Mesenteric fat pad (tissue), 1 donor: Measurements from ENCODE around the gene LUZP2. TPM values are rescaled to one million over a fixed set of nuclear protein-coding genes. Genes with fewer than 3 reads are reported as not detected.

Experiments used
- DNase-seq: peaks from one replicate; pipeline ENCODE4 v3.0.0-alpha.2; 2020; ENCODE audit warnings: low spot score
- total RNA-seq: library from RNA; stranded (reverse); fragmentation: NEBNext Ultra II Directional; extraction: Animal tissue kit (Norgen Biotek cat#: 25700); gene quantifications from one replicate; pipeline ENCODE4 v1.2.1, GENCODE V29; 2021
- donor health status: DM: yes; HTN: yes; CAD: no.

The LUZP2 gene
- total RNA-seq, 1 donor from 2014 or later, result 0.32 TPM

DNA sequence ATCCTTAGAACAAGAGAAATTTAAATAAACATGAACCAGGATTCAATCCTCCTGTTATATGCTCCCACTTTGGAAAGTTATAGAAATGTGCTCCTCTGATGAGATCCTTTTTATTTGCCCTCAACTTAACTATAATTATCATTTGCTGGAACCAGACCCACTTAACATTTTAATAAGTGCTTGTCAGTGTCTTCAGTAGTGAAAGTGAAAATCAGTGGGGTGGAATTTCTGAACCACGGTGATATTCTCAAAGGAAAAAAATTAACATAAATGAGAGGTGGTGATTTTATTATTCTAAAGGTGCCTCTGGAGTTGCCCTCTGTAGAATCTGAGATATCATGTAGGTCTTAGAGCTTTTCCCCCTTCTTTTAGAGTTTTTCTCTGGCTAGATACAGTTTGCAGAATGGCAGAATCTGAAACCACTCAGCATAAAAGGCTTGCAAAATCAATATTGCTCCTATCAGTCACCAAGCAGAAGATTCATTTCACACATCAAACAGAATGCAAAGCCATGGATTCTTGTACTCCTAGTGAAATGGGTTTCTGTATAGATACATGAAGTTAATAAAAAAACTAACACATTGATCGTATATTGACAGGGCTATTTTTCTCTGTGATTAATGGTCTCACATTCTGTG, 213.2 kb downstream of the LUZP2 start:
- DNase-seq, result no peak

- DNase-seq, result no peak
These were observed 217.7 kb downstream of the LUZP2 start for GRCh38 chr11:24714601-24715000.

DNA sequence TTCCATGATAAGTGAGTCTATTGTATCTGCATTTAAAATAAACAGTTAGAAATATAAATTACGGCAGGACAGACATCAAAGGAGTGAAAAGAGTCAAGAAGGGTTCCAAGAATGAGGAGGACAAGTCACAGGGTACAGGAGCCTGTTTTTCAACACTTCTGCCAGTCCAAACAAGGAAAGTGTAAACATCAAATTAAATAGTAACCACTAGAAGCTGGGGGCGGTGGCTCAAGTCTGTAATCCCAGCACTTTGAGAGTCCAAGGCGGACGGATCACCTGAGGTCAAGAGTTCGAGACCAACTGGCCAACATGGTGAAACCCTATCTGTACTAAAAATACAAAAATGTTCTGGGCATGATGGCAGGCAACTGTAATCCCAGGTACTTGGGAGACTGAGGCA, 219.6 kb downstream of the LUZP2 start:
- DNase-seq, result no peak

DNA sequence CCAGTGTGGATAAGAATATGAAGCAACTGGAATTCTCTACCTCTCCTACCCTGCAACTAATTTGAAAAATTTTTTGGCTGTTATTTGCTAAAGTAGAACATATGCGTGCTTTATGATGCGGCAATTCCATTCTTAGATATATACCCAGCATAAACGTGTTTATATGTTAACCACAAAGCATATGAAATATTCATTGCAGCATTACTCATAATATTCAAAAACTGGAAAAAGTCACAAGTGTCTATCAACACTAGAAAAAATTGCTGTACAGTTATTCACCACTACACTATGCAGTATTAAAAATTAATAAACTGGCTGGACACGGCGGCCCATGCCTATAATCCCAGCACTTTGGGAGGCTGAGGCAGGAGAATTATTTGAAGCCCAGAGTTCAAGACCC, 226.4 kb downstream of the LUZP2 start:
- DNase-seq, result no peak

GRCh38 chr11:24731554-24731953, 234.7 kb downstream of the LUZP2 start:
- no peak for DNase-seq

- no peak for DNase-seq
These were observed 237.9 kb downstream of the LUZP2 start for GRCh38 chr11:24734742-24735237.

- no peak for DNase-seq
These were observed 242.1 kb downstream of the LUZP2 start for GRCh38 chr11:24738972-24739371.

DNA sequence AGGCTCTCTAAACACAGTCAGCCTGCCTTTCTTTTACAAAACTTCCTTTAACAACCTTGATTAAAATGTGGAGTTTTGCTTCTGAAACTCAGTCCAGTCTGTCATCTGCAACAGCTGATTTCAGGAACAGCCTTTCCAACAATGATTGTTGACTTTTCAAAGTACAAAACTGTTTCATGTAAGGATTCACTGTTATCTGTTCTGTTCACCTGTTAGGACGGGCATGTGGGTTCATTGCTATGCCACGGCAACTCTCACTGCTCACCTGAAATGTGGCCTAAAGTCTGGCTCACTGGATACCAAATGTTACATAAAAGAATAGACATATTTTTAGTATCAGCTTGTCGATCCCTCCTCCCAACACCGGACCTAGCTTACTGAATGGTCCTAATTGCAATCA, 242.8 kb downstream of the LUZP2 start:
- DNase-seq, result no peak

- DNase-seq, result no peak
These were observed 250.7 kb downstream of the LUZP2 start for GRCh38 chr11:24747275-24748251.

DNA sequence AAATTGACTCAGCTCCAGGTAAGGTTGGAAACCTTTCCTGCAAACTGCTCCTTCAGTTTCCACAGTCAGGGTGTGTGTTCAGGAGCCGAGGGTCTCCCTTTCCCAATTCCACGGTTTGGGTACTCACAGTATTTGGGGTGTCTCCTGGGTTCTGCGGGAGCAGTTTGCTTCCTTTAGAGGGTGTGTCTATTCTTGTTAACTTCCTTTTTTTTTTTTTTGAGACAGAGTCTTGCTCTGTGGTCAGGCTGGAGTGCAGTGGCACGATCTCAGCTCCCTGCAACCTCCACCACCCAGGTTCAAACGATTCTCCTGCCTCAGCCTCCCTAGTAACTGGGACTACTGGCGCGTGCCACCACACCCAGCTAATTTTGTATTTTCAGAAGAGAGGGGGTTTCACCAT, 251.4 kb downstream of the LUZP2 start:
- no peak for DNase-seq

DNA sequence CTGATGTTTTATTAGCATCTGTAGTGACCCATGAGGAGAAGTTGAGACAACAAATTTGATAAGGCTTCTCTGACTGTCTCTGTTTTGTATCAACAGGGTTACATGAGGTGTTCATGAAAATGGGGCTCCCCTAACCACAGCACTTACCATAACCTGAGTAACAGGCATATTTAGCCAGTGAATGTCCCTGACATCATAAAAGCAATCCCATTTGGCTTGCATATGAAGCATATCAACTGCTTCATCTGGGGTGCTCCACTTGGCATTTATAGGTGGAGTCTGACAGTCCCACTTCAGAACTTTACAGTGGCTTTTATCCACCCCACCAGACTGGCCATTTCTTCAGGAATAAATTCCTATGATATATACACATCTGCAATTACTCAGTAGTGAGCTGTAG, 257.6 kb downstream of the LUZP2 start:
- DNase-seq, result no peak

- DNase-seq, result no peak
These were observed 258.5 kb downstream of the LUZP2 start for GRCh38 chr11:24755260-24755839.

DNA sequence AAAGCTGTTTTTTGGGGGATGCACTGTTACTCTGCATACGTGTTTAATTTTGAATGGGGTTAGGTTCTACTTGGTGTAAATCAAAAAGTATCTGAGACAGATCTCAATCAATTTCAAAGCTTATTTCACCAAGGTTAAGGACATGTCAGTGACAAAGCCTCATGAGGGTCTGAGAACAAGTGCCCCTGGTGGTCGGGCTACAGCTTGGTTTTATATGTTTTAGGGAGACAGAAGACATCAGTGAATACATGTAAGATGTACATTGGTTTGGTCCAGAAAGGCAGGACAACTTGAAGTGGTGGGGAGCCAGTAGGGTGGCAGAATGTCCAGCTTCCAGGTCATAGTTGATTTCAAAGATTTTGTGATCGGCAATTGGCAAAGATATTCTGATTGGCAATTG, 262.9 kb downstream of the LUZP2 start:
- DNase-seq, result no peak

- DNase-seq, result no peak
These were observed 263.8 kb downstream of the LUZP2 start for GRCh38 chr11:24760681-24761080.

DNA sequence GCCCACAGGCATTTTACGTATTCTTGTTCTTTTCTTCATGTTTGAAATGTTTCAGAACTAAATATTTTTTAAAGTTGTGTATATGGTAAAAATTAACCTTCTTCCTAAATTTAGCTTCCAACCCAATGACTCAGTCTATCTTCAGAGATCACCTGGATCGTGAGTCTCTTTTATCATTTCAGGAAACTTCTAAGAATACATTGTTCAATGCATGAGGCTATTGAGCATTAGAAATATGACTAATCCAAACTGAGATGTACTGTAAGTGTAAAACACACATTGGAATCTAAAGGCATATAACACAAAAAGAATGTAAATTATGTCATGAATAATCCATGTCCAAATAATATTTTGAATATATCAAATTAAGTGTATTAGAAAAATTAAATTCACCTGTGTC, 265.2 kb downstream of the LUZP2 start:
- no peak for DNase-seq

GRCh38 chr11:24767411-24767810, 270.6 kb downstream of the LUZP2 start:
- no peak for DNase-seq

- no peak for DNase-seq
These were observed 276.5 kb downstream of the LUZP2 start for GRCh38 chr11:24773322-24773721.

- no peak for DNase-seq
These were observed 282.9 kb downstream of the LUZP2 start for GRCh38 chr11:24779791-24780190.

DNA sequence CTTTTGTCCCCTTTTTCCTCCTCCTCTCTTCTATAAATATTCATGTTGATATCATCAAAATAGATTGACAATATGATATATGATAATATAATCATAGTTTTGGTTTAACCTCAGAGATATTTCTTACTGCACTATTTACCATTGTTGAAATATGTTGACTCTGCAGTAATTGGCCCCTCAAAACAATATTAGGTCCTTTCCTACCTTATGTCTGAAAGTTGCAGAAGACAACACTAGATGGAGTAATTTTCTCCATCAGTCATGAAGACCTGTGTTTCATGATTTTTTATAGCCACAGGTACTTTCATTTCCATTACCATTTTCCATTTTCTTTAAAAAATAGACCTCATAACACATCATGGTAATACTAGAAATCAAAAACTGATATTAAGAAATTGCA, 284.4 kb downstream of the LUZP2 start:
- no peak for DNase-seq

GRCh38 chr11:24793479-24793878, 296.6 kb downstream of the LUZP2 start:
- no peak for DNase-seq

DNA sequence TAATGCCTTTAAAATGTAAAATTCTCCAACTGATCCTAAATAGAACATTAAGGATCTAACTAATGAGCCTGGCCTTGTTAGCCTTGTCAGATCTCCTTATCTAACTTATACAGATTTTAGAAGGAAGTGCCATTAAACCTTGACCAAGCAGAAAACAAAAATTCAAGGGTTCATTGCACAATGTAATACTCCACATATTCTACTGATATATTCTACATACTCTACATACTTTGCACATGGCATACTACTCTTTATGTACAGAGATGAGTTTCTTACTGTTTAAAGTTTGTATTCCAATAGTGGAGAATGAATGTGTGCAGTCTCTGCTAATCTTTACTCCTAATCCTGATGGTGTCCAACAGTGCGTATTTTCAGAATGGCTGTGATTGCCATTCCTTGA, 297.2 kb downstream of the LUZP2 start:
- DNase-seq, result no peak

DNA sequence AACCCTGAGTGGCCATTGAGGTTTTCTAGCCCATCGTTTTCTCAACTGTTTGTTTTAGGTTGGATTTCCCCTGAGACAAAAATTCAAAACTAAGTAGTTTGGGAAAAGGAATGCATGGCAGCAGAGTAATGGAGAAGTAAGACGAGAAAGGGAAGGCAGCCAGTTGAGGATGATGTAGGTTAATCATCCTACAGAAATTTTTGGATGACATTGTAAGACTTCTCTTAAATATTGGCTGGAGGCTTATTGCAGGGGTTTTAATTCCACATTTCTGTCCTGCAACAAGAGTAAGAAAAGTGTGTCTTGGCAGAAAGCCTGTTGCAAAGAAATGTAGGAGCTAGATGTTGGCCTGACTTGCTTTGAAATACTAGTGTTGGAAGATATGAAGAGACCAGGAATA, 308.8 kb downstream of the LUZP2 start:
- DNase-seq, result no peak
